IMR-90 (cell line): Measurements from ENCODE around the gene SLC1A1. TPM values are rescaled to one million over a fixed set of nuclear protein-coding genes. Genes with fewer than 3 reads are reported as not detected.

Experiments
- ATAC-seq: fragments of 200-7000 bp; cut with Tn5 transposase; 2 replicates; pipeline ENCODE4 v1.9.1; 2020; ENCODE audit warnings: low read depth, mild to moderate bottlenecking, moderate library complexity
- BruUV-seq: library from RNA; stranded (reverse); fragments of 400-500 nt; replicated peaks from 2 replicates; lab custom pipeline; 2021; lab: Mats Ljungman, UMichigan
- CTCF ChIA-PET: fragments of 300-600 bp; formaldehyde crosslinking; extraction: SDS; loops from one replicate; lab custom pipeline; 2021; ENCODE audit warnings: antibody characterized with exemption; lab: Yijun Ruan, JAX
- POLR2A ChIA-PET: fragments of 300-600 bp; sonication (Branson Sonifier 250); formaldehyde crosslinking; loops from one replicate; lab custom pipeline; 2022; ENCODE audit warnings: antibody characterized with exemption; ENCODE audit not compliant: unreplicated experiment; lab: Charles Lee
- DNase-seq: peaks from one replicate; pipeline ENCODE4 v3.0.0; 2013
- H2AFZ ChIP-seq: replicated peaks from 2 replicates; pipeline ENCODE3; 2013; ENCODE audit warnings: low read length, mild to moderate bottlenecking; ENCODE audit not compliant: poor library complexity
- H2AK5ac ChIP-seq: 2 replicates; pipeline ENCODE4 v1.6.1; 2013; ENCODE audit warnings: low read depth, low read length, inconsistent platforms
- H2AK9ac ChIP-seq: replicated peaks from 2 replicates; pipeline ENCODE3; 2013; ENCODE audit warnings: mild to moderate bottlenecking, low read depth, low read length, moderate library complexity; ENCODE audit not compliant: poor library complexity
- H2BK120ac ChIP-seq: 2 replicates; pipeline ENCODE4 v1.6.1; 2013; ENCODE audit warnings: low read depth, low read length, inconsistent platforms
- H2BK15ac ChIP-seq: 3 replicates; pipeline ENCODE4 v1.6.1; 2013; ENCODE audit warnings: low read depth, low read length, inconsistent platforms
- H2BK20ac ChIP-seq: 2 replicates; pipeline ENCODE4 v1.6.1; 2013; ENCODE audit warnings: low read depth, mild to moderate bottlenecking, inconsistent platforms, low read length, moderate library complexity
- H2BK5ac ChIP-seq: 2 replicates; pipeline ENCODE4 v1.6.1; 2013; ENCODE audit warnings: mild to moderate bottlenecking, low read depth, low read length, inconsistent platforms; ENCODE audit not compliant: poor library complexity, severe bottlenecking
- H3K14ac ChIP-seq: replicated peaks from 2 replicates; pipeline ENCODE4 v1.6.1; 2013; ENCODE audit warnings: low read depth, low read length, inconsistent platforms
- H3K18ac ChIP-seq: 2 replicates; pipeline ENCODE4 v1.6.1; 2013; ENCODE audit warnings: low read depth, low read length, control low read depth
- H3K23ac ChIP-seq: 2 replicates; pipeline ENCODE4 v1.6.1; 2013; ENCODE audit warnings: low read depth, low read length, inconsistent platforms
- H3K27ac ChIP-seq: 2 replicates; pipeline ENCODE4 v1.5.1; 2013; ENCODE audit warnings: mild to moderate bottlenecking, control low read depth, low read length; ENCODE audit not compliant: insufficient read depth
- H3K27me3 ChIP-seq: 2 replicates; pipeline ENCODE4 v1.6.1; 2013; ENCODE audit warnings: low read length; ENCODE audit not compliant: control insufficient read depth, insufficient read depth
- H3K36me3 ChIP-seq: 2 replicates; pipeline ENCODE4 v1.6.1; 2013; ENCODE audit warnings: low read length, mixed read lengths; ENCODE audit not compliant: control insufficient read depth, insufficient read depth
- H3K4ac ChIP-seq: 2 replicates; pipeline ENCODE4 v1.6.1; 2013; ENCODE audit warnings: low read depth, low read length, inconsistent platforms
- H3K4me1 ChIP-seq: 2 replicates; pipeline ENCODE4 v1.6.1; 2013; ENCODE audit warnings: low read length, mixed read lengths; ENCODE audit not compliant: control insufficient read depth, insufficient read depth
- H3K4me2 ChIP-seq: 2 replicates; pipeline ENCODE4 v1.6.1; 2013; ENCODE audit warnings: low read depth, mild to moderate bottlenecking, control low read depth, low read length, moderate library complexity
- H3K4me3 ChIP-seq: 2 replicates; pipeline ENCODE4 v1.5.1; 2013; ENCODE audit warnings: low read depth, mild to moderate bottlenecking, control low read depth, low read length, moderate library complexity; ENCODE audit not compliant: insufficient read depth
- H3K56ac ChIP-seq: 2 replicates; pipeline ENCODE4 v1.6.1; 2013; ENCODE audit warnings: low read length, inconsistent platforms; ENCODE audit not compliant: insufficient read depth; ENCODE audit errors: extremely low read depth
- H3K79me1 ChIP-seq, 2 experiments: 2 replicates each; pipeline ENCODE4 v1.6.1; 2013; ENCODE audit warnings: low read length in 2 of 2, inconsistent platforms in 1 of 2, low read depth in 1 of 2
- H3K9ac ChIP-seq: 2 replicates; pipeline ENCODE4 v1.6.1; 2013; ENCODE audit warnings: low read depth, low read length, control low read depth
- H3K9me1 ChIP-seq: 2 replicates; pipeline ENCODE4 v1.6.1; 2013; ENCODE audit warnings: low read length, inconsistent platforms; ENCODE audit not compliant: insufficient read depth
- H3K9me3 ChIP-seq: 2 replicates; pipeline ENCODE4 v1.6.1; 2013; ENCODE audit warnings: low read length; ENCODE audit not compliant: control insufficient read depth, insufficient read depth
- H4K20me1 ChIP-seq: 2 replicates; pipeline ENCODE4 v1.6.1; 2013; ENCODE audit warnings: low read length, inconsistent platforms; ENCODE audit not compliant: insufficient read depth
- H4K5ac ChIP-seq: 2 replicates; pipeline ENCODE4 v1.6.1; 2013; ENCODE audit warnings: mild to moderate bottlenecking, low read depth, low read length, control low read depth
- H4K8ac ChIP-seq, 2 experiments: 2 replicates each; pipeline ENCODE4 v1.6.1; 2013; ENCODE audit warnings: low read depth in 2 of 2, low read length in 2 of 2, control low read depth in 1 of 2, inconsistent platforms in 1 of 2
- H4K91ac ChIP-seq: 2 replicates; pipeline ENCODE4 v1.6.1; 2013; ENCODE audit warnings: low read depth, low read length, inconsistent platforms; ENCODE audit not compliant: insufficient read depth
- BHLHE40 ChIP-seq: fragments of 150-350 bp; IDR thresholded peaks from 2 replicates; pipeline ENCODE4 v1.6.1; 2016; ENCODE audit warnings: mild to moderate bottlenecking, low read depth, low read length
- CHD1 ChIP-seq: IDR thresholded peaks from 2 replicates; pipeline ENCODE4 v1.6.1; 2012; ENCODE audit warnings: low read depth, low read length, improper control_type of control experiment
- MAFK ChIP-seq: IDR thresholded peaks from 2 replicates; pipeline ENCODE4 v1.6.1; 2012; ENCODE audit warnings: low read depth, low read length, improper control_type of control experiment
- MAZ ChIP-seq: IDR thresholded peaks from 2 replicates; pipeline ENCODE4 v1.6.1; 2012; ENCODE audit warnings: low read depth, mild to moderate bottlenecking, low read length, improper control_type of control experiment, moderate library complexity, borderline replicate concordance
- MXI1 ChIP-seq: IDR thresholded peaks from 2 replicates; pipeline ENCODE4 v1.6.1; 2012; ENCODE audit warnings: low read depth, mild to moderate bottlenecking, low read length, moderate library complexity, borderline replicate concordance
- NFE2L2 ChIP-seq: fragments of 150-350 bp; IDR thresholded peaks from 2 replicates; pipeline ENCODE4 v1.6.1; 2016; ENCODE audit warnings: low read depth, mild to moderate bottlenecking, low read length
- RAD21 ChIP-seq: IDR thresholded peaks from 2 replicates; pipeline ENCODE4 v1.6.1; 2012; ENCODE audit warnings: low read length, improper control_type of control experiment
- RCOR1 ChIP-seq: IDR thresholded peaks from 2 replicates; pipeline ENCODE4 v1.6.1; 2012; ENCODE audit warnings: mild to moderate bottlenecking, low read length, improper control_type of control experiment; ENCODE audit not compliant: insufficient replicate concordance
- SMC3 ChIP-seq: fragments of 150-350 bp; IDR thresholded peaks from 2 replicates; pipeline ENCODE4 v1.6.1; 2016; ENCODE audit warnings: low read depth, mild to moderate bottlenecking, antibody characterized with exemption, low read length, moderate library complexity
- WGBS, 2 experiments: methylation state at CpG; one replicate each; pipeline versions ENCODE4 v1.1.5 to v1.1.7; 2013; ENCODE audit warnings: missing lambda C conversion rate in 2 of 2; ENCODE audit not compliant: insufficient read length in 1 of 2; ENCODE audit errors: extremely low coverage in 2 of 2; 5-methylcytosine and 5-hydroxymethylcytosine counted together
- dilution Hi-C: fragments of 300-500 bp; cut with HindIII; formaldehyde crosslinking; loops from one replicate; pipeline ENCODE4 v1.14.3; 2018; ENCODE audit warnings: low sequenced_read_pairs; ENCODE audit not compliant: unreplicated experiment
- in situ Hi-C: fragments of 300-500 bp; cut with MboI; formaldehyde crosslinking; loops from 3 replicates; pipeline ENCODE4 v1.14.3; 2019; ENCODE audit warnings: low sequenced_read_pairs, inconsistent platforms, mixed read lengths
- intact Hi-C: fragments of 100-400 bp; cut with micrococcal nuclease; formaldehyde crosslinking; loops from 2 replicates; pipeline ENCODE4 v1.10.0; 2022
- polyA plus RNA-seq, 3 experiments: library from polyadenylated mRNA; depleted of rRNA; stranded (reverse); fragments of >200 nt; gene quantifications; 2 replicates each; pipeline ENCODE4 v1.2.3, GENCODE V29; 2012; ENCODE audit warnings: low replicate concordance in 1 of 3
- total RNA-seq: library from RNA; depleted of rRNA; stranded (reverse); fragments of >200 nt; gene quantifications from 2 replicates; pipeline ENCODE4 v1.2.3, GENCODE V29; 2012
- TF ChIP-seq, protein P1 (sequence below): fragments of 150-350 bp; IDR thresholded peaks from 2 replicates; pipeline ENCODE4 v1.6.1; 2017; ENCODE audit warnings: mild to moderate bottlenecking, antibody characterized with exemption, low read length, low read depth
- TF ChIP-seq, protein P2 (sequence below): fragments of 150-350 bp; IDR thresholded peaks from 2 replicates; pipeline ENCODE4 v1.6.1; 2016; ENCODE audit warnings: low read depth, mild to moderate bottlenecking, low read length, moderate library complexity, borderline replicate concordance

Gene SLC1A1
- total and polyA plus RNA-seq, 2 of the 4 experiments (the other 2 are of a cell fraction) = 2.2 to 4.1 TPM

DNA sequence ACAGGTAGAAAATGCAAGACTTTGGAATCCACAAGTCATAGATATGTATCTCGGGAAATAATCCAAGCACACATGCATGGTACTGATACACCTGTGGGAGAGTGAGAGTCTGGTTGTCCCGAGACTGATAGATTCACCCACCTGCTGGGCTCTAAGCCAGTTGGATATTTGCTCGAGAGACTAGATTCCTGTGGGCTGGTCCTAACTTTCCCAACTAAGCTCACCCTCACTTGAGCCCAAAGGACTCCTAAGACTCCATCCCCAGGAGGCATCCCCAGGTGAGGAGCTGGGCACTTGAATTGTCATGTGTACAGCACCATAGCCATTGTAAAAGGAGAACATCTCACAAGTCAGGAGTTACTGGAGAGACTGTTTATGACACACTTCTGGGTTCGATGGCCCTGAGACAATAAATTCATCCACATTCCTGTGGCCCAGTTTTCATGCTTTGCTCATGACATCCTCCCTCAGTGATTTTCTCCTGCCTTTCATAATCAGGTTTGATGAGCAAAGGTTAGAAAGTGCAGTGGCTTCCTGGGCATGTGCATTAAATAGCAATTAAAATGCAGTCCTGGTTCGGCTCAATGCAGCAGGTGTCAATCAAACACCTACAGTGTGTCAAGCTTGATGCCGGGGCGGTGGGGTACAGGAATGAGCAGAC is 18.1 kb downstream of the SLC1A1 start:
- Histone ChIP-seq H4K8ac (peak overlapping the region in 1 of 2 experiments; percentile 13; a peak in 1 of 4 replicates), H4K91ac (no peak overlapping the region), H3K9me1 (peaks cover 3% of the 10 kb centered on the region; the same call in 1 of the 2 replicates), H3K27me3 (no peaks in the 10 kb centered on the region), H2BK5ac (peak overlapping the region; percentile 64), H2BK20ac (peak overlapping the region; percentile 39; the same call in 1 of the 2 replicates), H3K4me3 (no peak overlapping the region), H3K14ac (no peak overlapping the region), H3K79me1 (no peaks in the 10 kb centered on the region), H3K9me3 (no peaks in the 10 kb centered on the region), H4K5ac (no peak overlapping the region), H2BK120ac (no peak overlapping the region), H3K4ac (no peak overlapping the region), H2AK5ac (no peak overlapping the region; the same call in 1 of the 2 replicates), H3K56ac (no peak overlapping the region), H3K18ac (peak overlapping the region; percentile 16; the same call in 1 of the 2 replicates), H2AK9ac (no peak overlapping the region), H3K4me1 (peaks cover 9% of the 10 kb centered on the region), H4K20me1 (no peaks in the 10 kb centered on the region), H3K27ac (peak overlapping the region; percentile 37; the same call in 1 of the 2 replicates), H3K23ac (no peak overlapping the region), H3K4me2 (peak overlapping the region; percentile 59; the same call in 1 of the 2 replicates), H3K36me3 (no peaks in the 10 kb centered on the region), H2AFZ (no peak overlapping the region), H2BK15ac (no peak overlapping the region; the same call in 2 of the 3 replicates), H3K9ac (no peak overlapping the region)
- intact Hi-C loops (no loop called here), in situ Hi-C loops (no loop called here), dilution Hi-C loops (no loop called here)
- ChIA-PET CTCF (no interaction called here), POLR2A (no interaction called here)
- TF ChIP-seq NFE2L2 (no peak), MXI1 (no peak), RAD21 (no peak), BHLHE40 (no peak), MAFK (no peak), SMC3 (no peak), CHD1 (no peak), MAZ (no peak), RCOR1 (no peak)
- TF ChIP-seq, protein P1, sequence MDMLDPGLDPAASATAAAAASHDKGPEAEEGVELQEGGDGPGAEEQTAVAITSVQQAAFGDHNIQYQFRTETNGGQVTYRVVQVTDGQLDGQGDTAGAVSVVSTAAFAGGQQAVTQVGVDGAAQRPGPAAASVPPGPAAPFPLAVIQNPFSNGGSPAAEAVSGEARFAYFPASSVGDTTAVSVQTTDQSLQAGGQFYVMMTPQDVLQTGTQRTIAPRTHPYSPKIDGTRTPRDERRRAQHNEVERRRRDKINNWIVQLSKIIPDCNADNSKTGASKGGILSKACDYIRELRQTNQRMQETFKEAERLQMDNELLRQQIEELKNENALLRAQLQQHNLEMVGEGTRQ = no peak
- TF ChIP-seq, protein P2, sequence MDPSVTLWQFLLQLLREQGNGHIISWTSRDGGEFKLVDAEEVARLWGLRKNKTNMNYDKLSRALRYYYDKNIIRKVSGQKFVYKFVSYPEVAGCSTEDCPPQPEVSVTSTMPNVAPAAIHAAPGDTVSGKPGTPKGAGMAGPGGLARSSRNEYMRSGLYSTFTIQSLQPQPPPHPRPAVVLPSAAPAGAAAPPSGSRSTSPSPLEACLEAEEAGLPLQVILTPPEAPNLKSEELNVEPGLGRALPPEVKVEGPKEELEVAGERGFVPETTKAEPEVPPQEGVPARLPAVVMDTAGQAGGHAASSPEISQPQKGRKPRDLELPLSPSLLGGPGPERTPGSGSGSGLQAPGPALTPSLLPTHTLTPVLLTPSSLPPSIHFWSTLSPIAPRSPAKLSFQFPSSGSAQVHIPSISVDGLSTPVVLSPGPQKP = no peak
- peak; percentile 35; the same call in 1 of the 2 replicates for ATAC-seq
- DNase-seq = peak; percentile 53
- 50% methylated on average over 2 of the region's 7 CpGs; no CpG with 5 or more reads in 1 of the 2 experiments for WGBS, 2 experiments
- BruUV-seq = no TSS peak
